Stimulated activated CD4-positive, alpha-beta T cell treated with anti-CD3 and anti-CD28 coated beads, Interleukin-4, amount 100 ng/mL, for 48 hours (primary cell): ENCODE results near the gene CCDC50.

Source experiments
- DNase-seq, 2 donors: peaks; one replicate each; pipeline ENCODE4 v3.0.0-alpha.2; 2020; ENCODE audit warnings: low read depth in 2 of 2

Gene CCDC50

DNA sequence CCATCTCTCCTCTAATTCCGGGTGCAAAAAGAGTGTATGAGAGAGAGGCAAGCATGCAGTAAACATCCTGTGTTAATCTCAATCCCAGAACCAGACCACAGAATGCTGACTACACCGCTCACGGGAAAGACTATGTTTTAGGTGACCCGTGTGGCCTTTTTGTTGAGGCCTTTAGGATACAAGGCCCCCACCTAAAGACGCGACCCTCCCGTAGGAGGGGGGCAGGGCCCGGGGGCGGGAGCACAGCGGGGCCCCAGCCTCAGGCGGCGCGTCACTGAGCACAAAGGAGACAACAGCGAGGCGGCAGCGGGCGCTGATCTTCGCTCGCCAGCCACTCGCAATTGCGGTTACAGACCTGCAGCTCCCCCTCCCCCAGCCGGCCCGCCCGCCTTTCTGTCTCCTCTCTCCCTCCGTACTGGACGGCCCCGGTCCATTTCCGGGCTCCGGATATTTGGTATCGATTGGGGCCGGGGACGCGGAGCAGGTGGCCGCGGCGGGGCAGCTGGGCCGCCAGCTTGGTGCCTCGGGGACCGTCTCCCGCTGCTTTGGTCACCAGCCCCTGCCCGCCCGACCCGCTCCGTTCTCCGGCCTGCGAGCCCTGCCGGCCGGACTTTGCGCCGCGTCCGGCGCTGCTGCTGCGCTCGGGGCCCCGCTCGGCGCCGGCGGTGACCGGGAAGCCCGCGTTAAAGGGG lies at the start of gene CCDC50:
Gene CCDC50 (plus strand): TSS at position 433 of the 692 bp plus-strand sequence. CDS start 281 bp downstream, outside the sequence.
- DNase-seq: peak; percentile 22 to 31

GRCh38 chr3:191280111-191280510 lies 49.1 kb upstream of the CCDC50 start:
- DNase-seq: no peak

DNA sequence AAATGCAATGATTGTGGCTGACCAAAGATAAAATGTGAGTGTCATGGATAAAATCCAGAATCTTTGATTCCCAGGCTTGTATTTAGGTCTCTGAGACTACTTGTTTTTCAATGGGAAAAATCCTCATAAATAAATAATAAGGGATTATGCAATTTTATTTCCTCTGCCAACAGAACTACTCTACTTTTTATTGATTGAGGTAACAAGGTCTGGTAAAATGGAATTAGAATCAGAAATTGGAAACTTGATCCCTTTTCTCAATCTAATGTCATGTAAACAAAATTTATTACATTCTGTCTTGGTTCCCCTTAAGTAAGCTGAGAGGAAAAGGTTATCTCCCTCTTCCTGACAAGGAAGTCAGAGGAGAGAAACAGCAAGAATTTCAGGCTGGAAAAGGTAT lies 48.3 kb upstream of the CCDC50 start:
- no peak for DNase-seq

DNA sequence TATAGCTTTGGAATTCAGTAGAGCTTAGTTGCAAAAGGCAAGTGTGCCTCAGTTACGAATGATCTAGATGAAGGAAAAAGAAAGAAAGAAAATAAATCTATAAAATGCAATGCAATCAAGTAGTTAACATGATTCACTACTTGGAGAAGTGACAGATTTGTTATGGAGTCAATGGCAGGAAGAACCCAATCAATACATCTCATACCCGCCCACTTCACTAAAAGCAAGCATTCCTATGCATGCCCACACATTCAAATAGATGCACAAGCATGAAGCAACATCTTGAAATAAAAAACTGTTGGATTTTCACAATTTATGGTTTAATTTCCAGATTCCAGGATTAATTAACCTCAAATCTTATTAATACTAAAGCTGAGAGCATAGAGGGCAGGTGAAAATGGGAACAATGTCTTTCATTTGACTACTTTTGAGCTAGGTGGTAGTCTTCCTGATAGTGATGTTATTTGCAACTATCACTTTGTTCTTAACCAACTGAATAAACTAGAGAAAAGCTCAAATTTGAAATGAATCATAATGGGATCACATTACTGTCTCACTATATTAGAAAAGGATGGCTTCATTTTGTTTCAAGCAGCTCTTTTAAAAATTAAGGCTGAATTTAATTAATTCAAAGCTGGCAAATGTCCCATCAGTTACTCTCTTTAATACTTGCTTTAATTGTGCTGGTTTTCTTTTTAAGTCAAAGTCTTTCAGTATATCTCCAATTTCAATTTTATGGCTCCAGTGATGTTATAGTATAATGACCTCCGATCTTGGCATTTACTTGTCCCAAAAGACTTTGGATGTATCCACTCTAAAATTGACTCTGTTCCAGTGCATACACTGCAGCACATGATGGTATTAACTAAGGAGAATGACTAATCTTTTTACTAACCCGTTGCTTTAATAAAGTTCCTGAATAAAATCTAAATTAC lies 46.7 kb upstream of the CCDC50 start:
- DNase-seq: no peak

DNA sequence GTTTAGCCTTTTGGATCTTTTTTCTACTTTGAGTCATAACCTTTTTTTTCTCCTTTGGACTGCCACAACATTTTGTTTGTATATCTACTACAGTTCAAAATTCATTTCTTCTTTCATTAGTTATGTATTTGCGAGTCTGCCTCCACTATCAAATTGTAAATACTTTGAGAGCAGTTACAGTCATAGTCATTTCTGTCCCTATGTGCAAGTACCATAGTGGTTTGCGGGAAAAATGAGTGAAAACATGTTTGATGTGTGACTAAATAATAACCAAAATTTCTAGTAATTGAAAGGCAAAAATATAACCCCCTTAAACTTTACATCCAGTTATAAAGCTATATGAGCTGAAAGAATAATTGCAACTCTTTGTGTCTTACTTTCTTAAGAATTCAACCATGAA lies 45.8 kb upstream of the CCDC50 start:
- DNase-seq: no peak

DNA sequence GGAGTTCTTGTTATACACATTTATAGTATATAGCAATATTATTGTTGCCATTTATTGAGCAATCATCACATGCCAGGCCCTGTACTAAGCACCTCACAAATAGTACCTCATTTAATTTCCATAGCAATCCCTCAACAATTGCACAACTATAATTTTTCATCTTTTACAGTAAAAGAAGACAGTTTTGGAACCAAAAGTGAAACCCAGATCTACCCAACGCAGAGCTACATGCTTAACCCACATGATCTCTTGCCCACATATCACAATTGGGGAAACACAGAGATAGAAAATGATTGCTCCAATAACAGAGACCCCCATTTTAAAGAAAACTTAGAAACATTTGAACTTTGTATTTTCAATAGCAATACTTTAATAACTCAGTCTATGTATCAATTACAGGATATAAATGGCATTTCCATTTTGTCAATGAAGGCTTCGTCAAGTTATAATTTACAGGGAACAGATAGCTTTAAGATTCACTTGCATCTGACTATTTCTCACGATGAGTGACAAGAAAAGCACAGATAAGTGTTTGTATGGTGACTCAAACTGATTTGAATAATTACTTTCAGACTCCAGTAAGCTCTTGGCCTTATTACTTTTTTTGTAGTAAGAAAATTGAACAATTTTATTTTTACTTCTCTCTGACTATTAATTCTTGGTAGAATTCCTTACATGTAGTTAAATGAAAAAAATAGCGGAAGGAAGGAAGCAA lies 38.7 kb upstream of the CCDC50 start:
- no peak for DNase-seq

DNA sequence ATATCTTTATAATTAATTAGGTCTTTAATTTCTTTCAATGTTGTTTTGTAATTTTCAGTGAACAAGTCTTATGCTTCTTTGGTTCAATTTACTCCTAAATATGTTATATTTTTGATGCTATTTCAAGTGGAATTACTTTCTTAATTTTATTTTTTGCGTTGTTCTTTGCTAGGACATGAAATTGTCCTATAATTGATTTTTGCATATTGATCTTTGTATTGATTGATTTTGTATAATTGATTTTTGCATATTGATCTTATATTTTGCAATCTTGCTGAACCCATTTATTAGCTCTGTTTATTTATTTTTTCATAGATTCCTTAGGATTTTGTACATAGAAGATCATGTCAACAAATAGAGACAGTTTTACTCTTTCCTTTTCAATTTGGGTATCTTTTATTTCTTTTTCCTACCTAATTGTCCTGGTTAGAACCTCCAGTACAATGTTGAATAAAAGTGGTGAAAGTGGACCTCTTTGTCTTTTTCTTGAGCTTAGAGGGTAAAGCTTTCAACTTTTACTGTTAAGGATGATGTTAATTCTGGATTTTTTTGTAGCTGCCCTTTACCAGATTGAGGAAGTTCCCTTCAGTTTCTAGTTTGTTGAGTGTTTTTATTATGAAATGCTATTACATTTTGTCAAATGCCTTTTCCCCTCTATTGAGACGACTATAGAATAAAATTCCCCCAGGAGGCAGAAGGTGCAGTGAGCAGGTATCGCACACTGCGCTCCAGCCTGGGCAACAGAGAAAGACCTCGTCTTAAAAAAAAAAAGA lies 36.8 kb upstream of the CCDC50 start:
- no peak for DNase-seq

- DNase-seq: no peak
Observed at GRCh38 chr3:191294291-191294690, 34.9 kb upstream of the CCDC50 start.

DNA sequence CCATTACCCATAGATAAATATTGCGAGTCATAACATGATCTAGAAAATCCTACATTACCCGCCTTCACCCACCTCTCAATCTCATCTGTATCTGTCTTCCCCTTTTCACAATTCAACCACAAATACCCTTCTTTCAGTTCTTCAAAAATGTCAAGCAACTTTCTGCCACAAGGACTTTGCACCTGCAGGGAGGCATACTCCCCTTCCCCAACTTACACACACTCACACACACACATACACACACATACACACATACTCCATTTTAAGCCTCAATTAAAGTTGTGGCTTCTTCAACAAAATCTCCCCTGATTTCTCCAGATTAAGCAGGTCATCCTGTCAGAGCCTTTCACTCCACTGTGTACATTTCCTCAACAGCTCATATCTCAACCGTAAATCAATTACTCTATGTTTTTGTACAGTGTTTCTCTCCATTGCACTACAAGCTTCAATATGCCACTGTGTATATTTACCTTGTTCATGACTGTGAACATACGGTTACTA lies 33.1 kb upstream of the CCDC50 start:
- DNase-seq: no peak

DNA sequence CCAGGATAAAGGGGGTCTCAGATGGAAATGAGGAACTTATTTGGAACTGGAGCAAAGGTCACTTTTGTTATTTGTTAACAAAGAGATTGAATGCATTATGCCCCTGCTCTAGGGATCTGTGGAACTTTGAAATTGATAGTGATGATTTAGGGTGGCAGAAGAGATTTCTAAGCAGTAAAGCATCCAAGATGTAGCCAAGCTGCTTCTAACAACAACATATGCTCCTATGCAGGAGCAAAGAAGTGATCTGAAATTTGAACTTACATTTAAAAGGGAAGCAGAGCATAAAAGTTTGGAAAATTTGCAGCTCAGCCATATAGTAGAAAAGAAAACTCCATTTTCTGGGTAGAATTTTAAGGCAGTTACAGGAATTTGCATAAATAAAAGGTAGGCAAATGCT lies 30.3 kb upstream of the CCDC50 start:
- no peak for DNase-seq

GRCh38 chr3:191300422-191300821 lies 28.8 kb upstream of the CCDC50 start:
- no peak for DNase-seq

DNA sequence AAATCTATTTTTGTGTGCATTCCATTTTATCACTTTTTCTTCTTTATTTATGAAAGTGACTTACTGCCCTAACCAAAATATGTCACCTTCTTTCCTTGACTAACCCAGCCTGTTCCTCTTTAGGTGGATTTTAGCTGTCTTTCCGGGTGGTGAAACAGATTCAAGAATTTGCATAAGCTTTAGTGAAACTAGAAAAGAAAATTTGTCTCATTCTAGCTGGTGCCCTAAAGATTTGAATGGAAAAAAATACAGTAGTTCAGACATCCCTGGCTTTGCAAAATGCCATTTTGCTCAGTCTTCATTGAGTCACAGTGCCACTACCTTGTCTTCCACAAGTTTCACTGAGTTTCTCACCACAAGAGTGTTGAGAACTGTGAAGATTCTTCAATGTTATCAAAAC lies 28.2 kb upstream of the CCDC50 start:
- no peak for DNase-seq

DNA sequence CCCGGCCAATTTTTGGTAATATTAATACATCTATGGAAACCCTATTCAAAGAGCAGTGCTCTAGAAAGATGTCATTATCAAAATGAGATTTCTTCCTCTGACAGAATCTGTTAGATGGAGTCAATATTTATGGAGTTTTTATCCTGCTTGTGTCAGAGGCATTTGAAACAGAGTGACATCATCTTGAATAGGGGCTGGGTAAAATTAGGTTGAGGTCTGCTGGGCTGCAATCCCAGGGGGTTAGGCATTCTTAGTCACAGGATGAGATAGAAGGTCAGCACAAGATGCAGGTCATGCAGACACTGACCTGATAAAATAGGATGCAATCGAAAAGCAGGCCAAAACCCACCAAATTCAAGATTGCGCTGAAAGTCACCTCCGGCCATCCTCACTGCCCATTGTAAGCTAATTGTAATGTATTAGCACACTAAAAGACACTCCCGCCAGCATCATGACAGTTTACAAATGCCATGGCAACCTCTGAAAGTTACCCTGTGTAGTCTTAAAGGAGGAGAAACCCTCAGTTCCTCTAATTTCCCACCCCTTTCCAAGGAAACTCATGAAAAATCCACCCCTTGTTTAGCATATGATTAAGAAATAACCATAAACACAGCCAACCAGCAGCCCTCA lies 27.3 kb upstream of the CCDC50 start:
- DNase-seq: no peak

DNA sequence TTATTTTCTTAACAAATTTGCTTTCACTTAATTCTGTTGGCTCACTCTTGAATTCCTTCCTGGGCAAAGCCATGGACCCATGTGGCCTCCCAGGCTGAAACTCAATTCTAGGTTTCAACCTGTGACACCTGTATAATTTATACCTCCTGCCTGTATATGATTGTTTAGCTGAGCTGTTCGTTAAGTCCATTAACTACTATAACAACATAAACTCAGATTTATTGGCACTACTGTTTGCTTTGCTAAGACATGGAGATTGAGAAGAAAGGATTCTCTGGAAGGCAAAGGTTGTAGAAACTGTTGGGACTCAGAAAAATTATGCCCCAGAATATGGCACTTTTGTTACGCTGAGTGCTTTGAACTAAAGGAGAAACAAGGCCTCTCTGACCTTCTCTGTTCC lies 26.7 kb upstream of the CCDC50 start:
- no peak for DNase-seq

DNA sequence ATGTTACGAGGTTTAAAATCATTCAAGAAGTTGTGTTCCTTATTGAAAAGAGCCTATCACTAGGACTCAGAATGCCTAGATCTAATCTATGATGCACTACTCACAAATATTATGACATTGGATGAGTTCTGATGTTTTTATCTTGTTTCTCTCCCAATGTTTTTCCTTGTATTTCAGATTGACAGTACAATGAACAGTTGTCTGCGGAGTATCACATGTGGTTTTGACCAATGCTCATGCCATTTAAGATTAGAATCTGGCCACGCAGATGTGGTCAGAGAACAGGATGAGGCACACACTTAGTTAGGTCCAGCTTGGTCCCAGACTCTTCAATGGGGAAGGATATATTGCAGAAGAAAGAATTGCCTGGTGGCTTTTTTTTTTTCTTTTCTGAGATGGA lies 25.6 kb upstream of the CCDC50 start:
- no peak for DNase-seq

DNA sequence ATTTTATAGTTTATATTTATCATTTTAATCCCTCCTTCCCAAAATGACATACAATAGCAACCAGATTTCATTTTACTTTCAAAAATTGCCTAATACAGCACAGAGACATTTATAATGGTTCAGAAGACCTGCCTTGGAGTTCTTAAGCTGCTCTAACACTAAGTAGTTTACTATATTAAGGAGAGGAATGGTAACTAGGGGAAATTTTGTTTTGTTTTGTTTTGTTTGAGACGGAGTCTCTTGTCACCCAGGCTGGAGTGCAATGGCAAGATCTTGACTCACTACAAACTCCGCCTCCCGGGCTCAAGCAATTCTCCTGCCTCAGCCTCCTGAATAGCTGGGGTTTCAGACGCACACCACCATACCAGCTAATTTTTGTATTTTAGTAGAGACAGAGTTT lies 22.8 kb upstream of the CCDC50 start:
- no peak for DNase-seq

- no peak for DNase-seq
Observed at GRCh38 chr3:191307341-191307740, 21.9 kb upstream of the CCDC50 start.

DNA sequence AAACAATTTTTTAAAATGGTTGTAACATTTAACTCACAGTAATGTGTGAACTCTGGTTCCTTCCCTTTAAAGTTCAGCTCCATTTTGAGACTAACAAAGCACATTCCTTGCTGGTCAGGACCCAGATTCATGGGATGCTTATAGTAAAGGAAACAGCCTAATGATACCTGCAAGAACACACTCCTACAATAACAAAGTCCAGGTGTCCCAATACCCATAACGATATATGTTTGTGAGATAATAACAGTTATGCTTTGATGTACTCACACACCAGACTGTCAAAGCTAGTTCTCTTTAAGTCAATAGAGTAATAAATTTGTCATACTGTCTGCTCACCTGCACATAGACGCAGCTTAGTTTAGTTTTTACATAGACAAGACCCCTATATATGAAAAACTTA lies 15.9 kb upstream of the CCDC50 start:
- DNase-seq: no peak

DNA sequence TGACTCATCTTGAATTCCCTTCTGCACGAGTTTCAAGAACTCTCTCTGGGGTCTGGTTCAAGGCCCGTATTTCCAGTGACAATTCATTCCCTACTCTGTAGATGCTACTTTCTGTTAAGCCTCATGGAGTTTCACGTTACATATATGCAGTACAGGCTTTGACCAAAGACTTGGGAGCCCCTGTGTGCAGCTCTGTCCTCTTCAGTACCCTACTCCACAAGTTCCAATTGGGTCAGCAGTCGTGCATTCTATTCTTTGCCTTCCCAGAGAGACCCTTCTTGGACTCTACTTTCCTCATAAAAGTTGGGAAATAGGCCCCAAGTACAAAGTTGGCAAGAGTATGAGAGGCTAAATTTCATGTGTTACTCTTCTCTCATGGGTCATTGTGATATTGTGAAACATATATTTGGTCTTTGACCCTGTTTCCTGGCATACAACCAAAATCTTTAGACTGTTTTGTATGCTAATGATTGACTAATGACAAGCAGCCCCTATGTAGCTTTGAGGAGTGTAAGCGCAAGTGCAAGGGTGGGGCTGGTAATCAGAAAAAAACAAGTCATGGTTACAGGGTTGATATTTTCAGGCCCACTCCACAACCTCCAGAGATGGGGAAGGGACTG lies 15.0 kb upstream of the CCDC50 start:
- no peak for DNase-seq

GRCh38 chr3:191316876-191317603 lies 12.2 kb upstream of the CCDC50 start:
- no peak for DNase-seq
